Esophagus squamous epithelium (tissue), 5 donors: Measurements from ENCODE around the gene RAB22A. TPM values are rescaled to one million over a fixed set of nuclear protein-coding genes. Genes with fewer than 3 reads are reported as not detected.

Experiments
- DNase-seq: peaks from one replicate; lab custom pipeline; 2025; lab: John Stamatoyannopoulos, UW
- H3K27ac ChIP-seq, 4 donors: fragments of 200-600 bp; sonication (generic); one replicate each; pipeline ENCODE4 v1.5.1; 2016 to 2019; ENCODE audit warnings: mild to moderate bottlenecking in 1 of 4
- H3K27me3 ChIP-seq, 4 donors: fragments of 200-600 bp; sonication (generic); 1 replicate in 3 of 4; 2 replicates in 1 of 4; pipeline versions ENCODE4 v1.5.1 to v1.6.0; 2017 to 2021; ENCODE audit warnings: antibody characterized with exemption in 1 of 4
- H3K36me3 ChIP-seq, 3 donors: fragments of 200-600 bp; sonication (generic); one replicate each; pipeline ENCODE4 v1.5.1; 2016 to 2019
- H3K4me1 ChIP-seq, 3 donors: fragments of 200-600 bp; sonication (generic); one replicate each; pipeline ENCODE4 v1.5.1; 2017 to 2019
- H3K4me3 ChIP-seq, 4 donors: fragments of 200-600 bp; sonication (generic); 1 replicate in 3 of 4; 2 replicates in 1 of 4; pipeline ENCODE4 v1.5.1; 2016 to 2019; ENCODE audit warnings: mild to moderate bottlenecking in 2 of 4, moderate library complexity in 1 of 4
- H3K9me3 ChIP-seq, 3 donors: fragments of 200-600 bp; sonication (generic); one replicate each; pipeline ENCODE4 v1.5.1; 2016 to 2019
- POLR2A ChIP-seq, 4 donors: fragments of 450-650 bp; IDR thresholded peaks; one replicate each; pipeline ENCODE4 v1.6.1; 2017; ENCODE audit warnings: antibody characterized with exemption in 4 of 4, mild to moderate bottlenecking in 4 of 4, moderate library complexity in 3 of 4
- WGBS, 2 donors: methylation state at CpG; one replicate each; pipeline ENCODE4 v1.1.5; 2018; 5-methylcytosine and 5-hydroxymethylcytosine counted together
- intact Hi-C: fragments of 100-400 bp; cut with DNase I; formaldehyde crosslinking; loops from one replicate; pipeline ENCODE4 v1.15.0; 2022
- total RNA-seq, 4 donors: library from RNA; depleted of rRNA; stranded (reverse); fragments of >200 nt; gene quantifications; one replicate each; pipeline ENCODE4 v1.1.0, GENCODE V29; 2016
- TF ChIP-seq, protein P1 (sequence below), 6 experiments: fragments of 450-650 bp in 4 of 6; fragments of 200-600 bp in 2 of 6; sonication (generic) in 2 of 6; IDR thresholded peaks; one replicate each; pipeline ENCODE4 v1.5.1; 2016 to 2019; ENCODE audit warnings: antibody characterized with exemption in 6 of 6, mild to moderate bottlenecking in 4 of 6, moderate library complexity in 4 of 6
- donor health status: DM: yes; HTN: yes; CAD: no.

RAB22A gene
- total RNA-seq, 4 donors from 2014 or later = 18.4 to 33.2 (median 21.4) TPM

DNA sequence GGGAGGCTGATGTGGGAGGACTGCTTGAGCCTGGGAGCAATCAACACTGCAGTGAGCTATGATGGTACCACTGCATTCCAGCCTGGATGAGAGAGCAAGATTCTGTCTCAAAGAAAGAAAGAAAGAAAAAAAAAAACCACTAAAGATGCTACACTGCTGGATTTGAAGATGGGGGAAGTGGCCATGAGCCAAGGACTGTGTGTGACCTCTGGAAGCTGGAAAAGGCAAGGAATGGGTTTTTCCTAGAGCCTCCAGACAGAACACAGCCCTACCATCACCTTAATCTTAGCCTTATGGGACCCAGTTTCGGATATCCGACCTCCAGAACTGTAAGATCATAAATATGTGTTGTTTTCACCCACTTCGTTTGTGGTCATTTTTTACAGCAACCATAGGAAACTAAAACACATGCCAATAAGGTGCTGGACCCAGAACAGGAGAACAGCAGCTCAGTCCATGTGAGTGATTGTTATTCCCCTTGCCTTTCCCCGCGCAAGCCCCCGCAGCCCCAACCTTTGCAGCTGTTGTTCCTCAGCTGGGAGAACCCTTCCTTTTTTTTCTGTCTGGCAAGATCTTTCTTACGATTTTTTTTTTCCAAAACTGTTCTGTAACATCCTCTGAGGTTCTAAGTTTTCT is 68.4 kb downstream of the RAB22A start:
- H3K27me3 ChIP-seq = peaks cover 0 to 15% (median 0%) of the 10 kb centered on the region in 4 donors
- 65 to 69% methylated on average over 7 of the region's 7 CpGs for WGBS, 2 donors
- H3K9me3 ChIP-seq = no peaks in the 10 kb centered on the region
- no peaks in the 10 kb centered on the region for H3K4me1 ChIP-seq
- no peak overlapping the region for H3K27ac ChIP-seq
- intact Hi-C loops = no loop called here
- TF ChIP-seq, protein P1, sequence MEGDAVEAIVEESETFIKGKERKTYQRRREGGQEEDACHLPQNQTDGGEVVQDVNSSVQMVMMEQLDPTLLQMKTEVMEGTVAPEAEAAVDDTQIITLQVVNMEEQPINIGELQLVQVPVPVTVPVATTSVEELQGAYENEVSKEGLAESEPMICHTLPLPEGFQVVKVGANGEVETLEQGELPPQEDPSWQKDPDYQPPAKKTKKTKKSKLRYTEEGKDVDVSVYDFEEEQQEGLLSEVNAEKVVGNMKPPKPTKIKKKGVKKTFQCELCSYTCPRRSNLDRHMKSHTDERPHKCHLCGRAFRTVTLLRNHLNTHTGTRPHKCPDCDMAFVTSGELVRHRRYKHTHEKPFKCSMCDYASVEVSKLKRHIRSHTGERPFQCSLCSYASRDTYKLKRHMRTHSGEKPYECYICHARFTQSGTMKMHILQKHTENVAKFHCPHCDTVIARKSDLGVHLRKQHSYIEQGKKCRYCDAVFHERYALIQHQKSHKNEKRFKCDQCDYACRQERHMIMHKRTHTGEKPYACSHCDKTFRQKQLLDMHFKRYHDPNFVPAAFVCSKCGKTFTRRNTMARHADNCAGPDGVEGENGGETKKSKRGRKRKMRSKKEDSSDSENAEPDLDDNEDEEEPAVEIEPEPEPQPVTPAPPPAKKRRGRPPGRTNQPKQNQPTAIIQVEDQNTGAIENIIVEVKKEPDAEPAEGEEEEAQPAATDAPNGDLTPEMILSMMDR (IDR thresholded peaks at IDR 0.05) = no peak
- TF ChIP-seq POLR2A (IDR thresholded peaks at IDR 0.05) = no peak
- DNase-seq = no peak
- no peak overlapping the region for H3K4me3 ChIP-seq
- no peaks in the 10 kb centered on the region for H3K36me3 ChIP-seq

DNA sequence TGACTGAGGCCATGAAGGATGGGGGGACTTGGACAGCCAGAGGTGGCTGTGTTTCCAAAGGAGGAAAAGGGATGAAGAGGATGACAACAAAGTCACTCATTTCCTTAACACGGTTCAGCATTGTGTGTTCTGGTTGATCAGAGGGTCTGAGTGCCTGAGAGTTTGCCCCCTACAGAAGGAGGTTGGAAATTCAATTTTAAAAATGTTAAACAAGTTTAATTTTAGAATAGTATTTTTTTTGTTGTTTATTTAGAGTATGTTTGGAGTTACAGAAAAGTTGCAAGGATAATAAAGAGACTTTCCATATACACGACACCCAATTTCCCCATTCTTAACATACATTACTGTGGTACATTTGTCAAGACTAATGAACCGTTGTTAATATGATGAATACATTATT is 69.2 kb downstream of the RAB22A start:
- intact Hi-C loops = no loop called here

DNA sequence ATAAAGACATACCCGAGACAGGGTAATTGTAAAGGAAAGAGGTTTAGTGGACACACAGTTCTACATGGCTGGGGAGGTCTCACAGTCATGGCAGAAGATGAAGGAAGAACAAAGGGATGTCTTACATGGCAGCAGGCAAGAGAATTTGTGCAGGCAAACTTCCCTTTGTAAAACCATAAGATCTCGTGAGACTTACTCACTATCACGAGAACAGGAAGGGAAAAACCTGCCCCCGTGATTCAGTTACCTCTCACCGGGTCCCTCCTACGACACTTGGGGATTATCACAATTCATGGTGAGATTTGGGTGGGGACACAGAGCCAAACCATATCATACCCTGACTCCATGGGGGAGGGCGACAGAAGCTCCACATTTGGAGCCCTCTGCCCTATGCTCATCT is 72.1 kb downstream of the RAB22A start:
- WGBS, 2 donors = 86 to 96% methylated on average over 4 to 7 of the region's 7 CpGs
- TF ChIP-seq POLR2A (IDR thresholded peaks at IDR 0.05) = no peak
- TF ChIP-seq, protein P1 (IDR thresholded peaks at IDR 0.05) = no peak
- Histone ChIP-seq H3K4me1 (no peaks in the 10 kb centered on the region), H3K36me3 (no peaks in the 10 kb centered on the region), H3K4me3 (no peak overlapping the region), H3K27me3 (peaks cover 0 to 15% (median 0%) of the 10 kb centered on the region in 4 donors), H3K9me3 (no peaks in the 10 kb centered on the region), H3K27ac (no peak overlapping the region)
- intact Hi-C loops = loop anchor here (10.0 kb wide), 1 partner anchor 67 kb away; no protein-coding TSS in a partner anchor
- DNase-seq = no peak

More for the DNA sequence above, 69.2 kb downstream of the RAB22A start:
- no peak overlapping the region for H3K4me3 ChIP-seq
- no peak for DNase-seq
- peaks cover 0 to 15% (median 0%) of the 10 kb centered on the region in 4 donors for H3K27me3 ChIP-seq
- no peaks in the 10 kb centered on the region for H3K36me3 ChIP-seq
- WGBS, 2 donors = 53 to 61% methylated on average over 3 of the region's 3 CpGs
- H3K4me1 ChIP-seq = no peaks in the 10 kb centered on the region
- H3K27ac ChIP-seq = no peak overlapping the region
- TF ChIP-seq POLR2A (IDR thresholded peaks at IDR 0.05) = no peak
- TF ChIP-seq, protein P1 (IDR thresholded peaks at IDR 0.05) = no peak
- H3K9me3 ChIP-seq = no peaks in the 10 kb centered on the region

DNA sequence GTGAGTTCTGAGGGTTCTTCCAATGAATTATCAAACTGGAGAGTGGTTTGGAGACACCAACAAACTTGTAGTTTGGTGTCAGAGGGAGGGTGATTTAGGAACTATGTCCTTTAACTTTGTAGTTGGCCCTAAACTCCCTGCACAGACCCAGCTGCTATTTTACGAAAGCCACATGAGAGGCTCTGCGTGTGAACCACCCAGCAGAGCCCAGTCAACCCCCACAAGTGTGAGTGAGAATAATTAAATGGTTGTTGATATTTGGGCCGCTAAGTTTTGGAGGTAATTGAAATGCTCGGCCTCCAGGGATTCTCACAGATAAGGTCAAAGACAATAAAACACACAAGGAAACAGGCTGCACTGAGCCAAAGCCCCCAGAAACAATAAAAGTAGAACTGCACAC is 72.6 kb downstream of the RAB22A start:
- TF ChIP-seq POLR2A (IDR thresholded peaks at IDR 0.05) = no peak
- TF ChIP-seq, protein P1 (IDR thresholded peaks at IDR 0.05) = no peak
- Histone ChIP-seq H3K27ac (no peak overlapping the region), H3K4me3 (no peak overlapping the region), H3K27me3 (peaks cover 0 to 15% (median 0%) of the 10 kb centered on the region in 4 donors), H3K4me1 (no peaks in the 10 kb centered on the region), H3K9me3 (no peaks in the 10 kb centered on the region), H3K36me3 (no peaks in the 10 kb centered on the region)
- intact Hi-C loops = loop anchor here (10.0 kb wide), 1 partner anchor 67 kb away; no protein-coding TSS in a partner anchor
- WGBS, 2 donors = 70 to 85% methylated on average over 4 of the region's 4 CpGs
- DNase-seq = no peak

DNA sequence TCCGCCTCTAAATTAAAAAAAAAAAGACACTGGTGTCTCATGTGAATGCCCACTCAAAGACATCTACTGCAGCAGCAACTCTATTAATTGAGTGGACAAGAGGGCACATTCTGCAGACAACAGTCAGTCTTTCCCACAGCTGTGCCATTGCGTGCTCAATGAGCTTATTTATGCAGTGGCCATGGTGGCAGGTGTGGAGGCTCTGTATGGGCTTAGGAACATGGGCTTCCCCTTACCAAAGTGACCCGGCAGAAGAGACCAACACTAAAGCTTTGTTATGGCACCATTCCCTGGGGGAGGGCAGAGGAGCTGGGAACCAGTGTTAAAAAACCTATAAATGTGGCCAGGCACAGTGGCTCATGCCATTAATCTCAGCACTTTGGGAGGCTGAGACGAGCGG is 75.3 kb downstream of the RAB22A start:
- Histone ChIP-seq H3K36me3 (no peaks in the 10 kb centered on the region), H3K27ac (no peak overlapping the region), H3K27me3 (peaks cover 0 to 10% (median 0%) of the 10 kb centered on the region in 4 donors), H3K4me1 (peaks cover 0 to 2% (median under 1%) of the 10 kb centered on the region in 3 donors), H3K9me3 (no peaks in the 10 kb centered on the region), H3K4me3 (no peak overlapping the region)
- WGBS, 2 donors = 77 to 100% methylated on average over 1 to 4 of the region's 5 CpGs
- TF ChIP-seq, protein P1 (IDR thresholded peaks at IDR 0.05) = no peak
- no peak for TF ChIP-seq POLR2A (IDR thresholded peaks at IDR 0.05)
- no peak for DNase-seq
- intact Hi-C loops = loop anchor here (10.0 kb wide), 1 partner anchor 70 kb away; no protein-coding TSS in a partner anchor
